Kidney epithelial cell (primary cell): ENCODE data around the gene SLC12A4. TPM values are rescaled to one million over a fixed set of nuclear protein-coding genes. Genes with fewer than 3 reads are reported as not detected.

Source experiments
- DNase-seq: peaks from one replicate; pipeline ENCODE4 v3.0.0-alpha.2; 2010; ENCODE audit warnings: low read depth
- H3K27me3 ChIP-seq: 2 replicates; pipeline ENCODE4 v1.6.0; 2011; ENCODE audit warnings: low read length; ENCODE audit not compliant: control insufficient read depth, insufficient read depth
- H3K36me3 ChIP-seq: 2 replicates; pipeline ENCODE4 v1.5.1; 2011; ENCODE audit warnings: low read length; ENCODE audit not compliant: control insufficient read depth, insufficient read depth
- H3K4me3 ChIP-seq: 2 replicates; pipeline ENCODE4 v1.5.1; 2011; ENCODE audit warnings: low read depth, mild to moderate bottlenecking, control low read depth, low read length
- total RNA-seq: library from RNA; depleted of rRNA; stranded (reverse); fragments of >200 nt; gene quantifications from 2 replicates; pipeline ENCODE4 v1.2.3, GENCODE V29; 2015
- TF ChIP-seq, protein P1 (sequence below): IDR thresholded peaks from 2 replicates; pipeline ENCODE4 v1.5.1; 2011; ENCODE audit warnings: mild to moderate bottlenecking, moderate library complexity, low read length, control low read depth, inconsistent platforms; ENCODE audit not compliant: insufficient read depth, poor library complexity, severe bottlenecking

Gene SLC12A4
- total RNA-seq, 1 donor from 2014 or later, result 36.6 TPM

DNA sequence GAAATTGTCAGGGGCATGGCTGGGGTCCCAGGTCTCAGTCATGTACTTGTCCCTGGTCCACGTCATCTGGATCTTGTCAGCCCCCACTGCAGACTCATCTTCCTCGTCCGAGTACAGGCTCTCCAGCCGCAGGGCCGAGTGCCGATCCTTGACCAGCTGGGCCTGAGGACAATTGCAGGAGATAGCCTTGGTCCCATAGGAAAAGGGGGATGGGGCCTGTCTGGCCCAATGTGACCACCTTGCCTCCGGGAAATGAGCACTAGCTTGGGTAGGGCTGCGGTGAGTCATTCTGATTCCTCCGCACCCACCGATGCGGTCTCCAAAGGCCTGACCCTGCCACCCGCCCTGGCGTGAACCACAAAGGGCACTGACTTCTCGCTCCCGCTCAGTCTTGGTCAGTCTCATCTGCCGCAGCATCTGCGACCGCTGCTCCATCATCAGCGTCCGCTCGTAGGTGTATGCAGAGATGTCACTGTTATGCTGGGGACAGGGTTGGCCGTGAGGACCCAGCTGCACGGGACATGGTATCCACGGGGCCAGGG is 23.0 kb downstream of the SLC12A4 start:
- Histone ChIP-seq H3K36me3 (peaks cover 1% of the 10 kb centered on the region), H3K4me3 (no peak overlapping the region), H3K27me3 (no peaks in the 10 kb centered on the region)
- DNase-seq, result no peak
- TF ChIP-seq, protein P1, sequence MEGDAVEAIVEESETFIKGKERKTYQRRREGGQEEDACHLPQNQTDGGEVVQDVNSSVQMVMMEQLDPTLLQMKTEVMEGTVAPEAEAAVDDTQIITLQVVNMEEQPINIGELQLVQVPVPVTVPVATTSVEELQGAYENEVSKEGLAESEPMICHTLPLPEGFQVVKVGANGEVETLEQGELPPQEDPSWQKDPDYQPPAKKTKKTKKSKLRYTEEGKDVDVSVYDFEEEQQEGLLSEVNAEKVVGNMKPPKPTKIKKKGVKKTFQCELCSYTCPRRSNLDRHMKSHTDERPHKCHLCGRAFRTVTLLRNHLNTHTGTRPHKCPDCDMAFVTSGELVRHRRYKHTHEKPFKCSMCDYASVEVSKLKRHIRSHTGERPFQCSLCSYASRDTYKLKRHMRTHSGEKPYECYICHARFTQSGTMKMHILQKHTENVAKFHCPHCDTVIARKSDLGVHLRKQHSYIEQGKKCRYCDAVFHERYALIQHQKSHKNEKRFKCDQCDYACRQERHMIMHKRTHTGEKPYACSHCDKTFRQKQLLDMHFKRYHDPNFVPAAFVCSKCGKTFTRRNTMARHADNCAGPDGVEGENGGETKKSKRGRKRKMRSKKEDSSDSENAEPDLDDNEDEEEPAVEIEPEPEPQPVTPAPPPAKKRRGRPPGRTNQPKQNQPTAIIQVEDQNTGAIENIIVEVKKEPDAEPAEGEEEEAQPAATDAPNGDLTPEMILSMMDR, result no peak

DNA sequence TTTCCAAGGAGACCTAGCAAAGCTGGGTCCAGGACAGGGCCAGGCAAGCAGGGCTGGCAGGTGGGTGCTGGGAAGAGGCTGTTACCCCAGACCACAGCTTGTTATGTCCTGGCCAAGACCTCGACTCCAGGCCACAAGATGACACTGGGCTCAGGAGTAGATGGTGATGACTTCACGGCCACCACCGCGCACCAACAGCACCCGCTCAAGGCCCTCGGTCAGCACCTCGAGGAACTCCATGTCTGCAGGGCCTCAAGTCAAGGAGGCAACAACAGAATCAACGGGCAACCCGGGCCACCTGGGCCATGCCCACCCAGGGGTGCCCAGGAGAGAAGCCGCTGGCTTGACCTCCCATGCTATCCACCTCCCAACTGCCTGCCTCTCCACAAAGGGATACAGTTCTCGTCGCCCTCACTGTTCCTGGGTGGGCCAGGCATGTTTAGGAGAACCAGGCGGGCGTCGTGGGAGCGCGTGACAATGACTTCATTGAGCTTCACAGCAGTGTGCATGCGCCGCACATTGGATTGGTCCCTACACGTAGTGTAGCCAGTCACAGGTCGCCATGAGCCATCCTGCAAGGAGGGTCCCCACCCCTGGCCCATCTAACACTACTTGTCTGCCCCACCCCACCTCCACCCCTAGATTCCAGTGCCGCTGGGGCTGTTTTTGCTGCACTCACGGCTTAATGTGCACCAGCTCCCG is 23.6 kb downstream of the SLC12A4 start:
- DNase-seq, result no peak
- Histone ChIP-seq H3K4me3 (no peak overlapping the region), H3K27me3 (no peaks in the 10 kb centered on the region), H3K36me3 (peaks cover 1% of the 10 kb centered on the region)
- TF ChIP-seq, protein P1, result no peak

DNA sequence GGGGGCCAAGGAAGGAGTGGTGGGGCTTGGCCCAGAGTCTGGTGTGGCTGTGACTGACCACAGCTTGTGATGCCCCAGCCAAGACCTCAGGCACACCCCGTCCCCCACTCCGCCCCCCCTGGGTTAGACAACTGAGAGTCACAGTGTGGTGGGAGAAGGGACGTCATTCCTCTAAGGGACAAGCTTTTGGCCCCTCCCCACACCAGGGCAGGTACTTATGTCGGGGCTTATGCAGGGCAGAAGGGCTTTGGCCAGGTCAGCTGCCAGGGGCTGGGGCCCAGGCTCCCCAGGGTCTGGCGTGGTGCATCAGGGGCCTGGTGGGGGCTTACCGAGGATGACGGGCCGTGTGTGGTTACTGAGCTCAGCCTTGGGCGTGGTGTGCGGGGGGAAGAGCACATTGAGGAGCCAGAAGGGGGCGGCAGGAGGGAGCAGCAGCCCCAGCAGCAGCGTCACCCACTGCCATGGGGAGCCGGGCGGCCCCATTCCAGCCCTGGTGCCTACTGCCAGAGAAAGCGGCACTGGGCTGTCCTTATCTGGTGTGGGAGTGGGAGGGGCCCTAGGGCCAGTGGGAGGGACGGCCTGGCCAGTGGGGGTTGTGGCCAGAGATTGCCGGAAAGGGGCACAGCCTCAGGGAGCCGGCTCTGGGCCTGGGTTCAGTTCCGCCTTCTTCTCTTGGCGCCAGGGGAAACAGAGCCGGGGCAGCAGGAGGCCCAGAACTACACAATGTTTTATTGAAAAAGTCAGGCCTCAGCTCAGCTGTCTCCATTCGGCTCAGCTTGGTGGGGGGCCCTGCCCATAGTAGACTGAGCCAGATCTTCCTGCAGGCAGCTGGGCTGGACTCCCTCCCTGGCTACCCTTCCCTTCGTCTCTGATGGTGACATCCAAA is 24.6 kb downstream of the SLC12A4 start, which contains the start of gene LCAT:
TSS of gene LCAT (minus strand) at position 502 of the 886 bp plus-strand sequence. CDS start at position 483, 19 bp downstream.
- Histone ChIP-seq H3K4me3 (no peak within 1 kb of the TSS), H3K27me3 (no peaks in the 10 kb centered on the region), H3K36me3 (peaks cover 1% of the 10 kb centered on the region)
- TF ChIP-seq, protein P1, result no peak
- DNase-seq, result no peak

DNA sequence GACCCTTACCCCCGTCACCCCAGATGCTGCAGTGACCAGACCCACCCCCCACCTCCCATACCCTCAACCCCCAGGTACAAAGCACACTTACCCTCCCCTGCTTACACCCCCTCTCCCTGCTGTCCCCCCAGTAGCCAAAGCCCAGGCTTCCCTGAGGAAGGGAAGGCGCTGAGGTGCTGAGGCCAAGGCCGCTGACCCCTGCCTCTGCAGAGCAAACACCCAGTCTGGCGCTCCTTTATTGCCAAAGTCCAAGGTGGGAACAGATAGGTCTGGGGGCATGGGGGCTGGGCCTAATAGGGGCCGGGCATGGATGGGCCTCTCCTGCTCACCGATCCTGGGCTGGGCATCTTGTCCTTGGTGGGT is 25.2 kb downstream of the SLC12A4 start:
- TF ChIP-seq, protein P1, result no peak
- no peak for DNase-seq
- Histone ChIP-seq H3K4me3 (no peak overlapping the region), H3K27me3 (no peaks in the 10 kb centered on the region), H3K36me3 (peaks cover 1% of the 10 kb centered on the region)

DNA sequence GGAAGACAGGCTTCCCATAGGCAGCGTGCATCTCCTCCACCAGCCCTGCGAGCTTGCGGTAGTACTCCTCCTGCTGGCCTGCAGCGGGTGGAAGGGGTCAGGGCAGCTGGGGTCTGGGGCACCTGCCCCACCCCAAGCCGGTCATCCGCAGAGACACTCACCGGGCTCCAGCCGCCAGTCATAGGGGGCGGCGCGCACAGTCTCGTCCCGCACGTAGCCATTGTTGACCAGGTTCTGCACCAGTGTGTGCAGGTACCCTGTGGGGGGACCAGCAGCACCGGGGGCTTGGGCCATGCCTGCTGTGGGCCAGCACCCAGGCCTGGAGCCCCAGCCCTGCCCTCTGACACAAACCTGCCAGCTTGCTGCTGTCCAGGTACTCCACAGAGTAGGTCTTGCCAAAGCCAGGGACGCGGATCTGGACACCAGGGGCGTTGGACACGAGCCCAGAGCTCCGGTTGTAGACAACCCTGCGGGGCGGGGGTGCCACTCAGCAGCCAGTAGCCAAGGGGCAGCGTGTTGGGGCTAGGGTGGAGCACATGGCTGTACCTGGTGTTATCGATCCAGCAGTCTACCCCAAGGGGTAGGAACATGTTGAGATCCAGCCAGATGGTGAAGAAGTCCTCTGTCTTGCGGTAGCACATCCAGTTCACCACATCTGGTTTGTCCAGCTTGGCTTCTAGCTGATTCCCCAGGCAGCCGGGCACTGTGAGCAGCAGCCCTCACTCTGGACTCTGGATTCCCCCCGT is 25.8 kb downstream of the SLC12A4 start:
- Histone ChIP-seq H3K4me3 (no peak overlapping the region), H3K36me3 (peaks cover 1% of the 10 kb centered on the region), H3K27me3 (no peaks in the 10 kb centered on the region)
- TF ChIP-seq, protein P1, result no peak
- no peak for DNase-seq
